Activated CD4-positive, alpha-beta memory T cell treated with anti-CD3 and anti-CD28 coated beads, Interleukin-2, amount 10 ng/mL, durations not matched to agents 7 days and 5 days (primary cell): Measurements from ENCODE around the gene JMJD1C. TPM values are rescaled to one million over a fixed set of nuclear protein-coding genes. Genes with fewer than 3 reads are reported as not detected.
A peak's percentile ranks its signal among the peaks of the same experiment; 100 is the strongest.

ENCODE experiments used
- CTCF ChIA-PET: fragments of 350-600 bp; sonication (Branson Sonifier 250); formaldehyde crosslinking; loops from one replicate; lab custom pipeline; 2021; ENCODE audit warnings: antibody characterized with exemption, inconsistent platforms; lab: Charles Lee
- POLR2A ChIA-PET: fragments of 350-600 bp; sonication (Branson Sonifier 250); formaldehyde crosslinking; loops from one replicate; lab custom pipeline; 2021; ENCODE audit warnings: antibody characterized with exemption; lab: Charles Lee
- DNase-seq: peaks from one replicate; pipeline ENCODE4 v3.0.0-alpha.2; 2020
- H3K27ac Mint-ChIP-seq: one replicate; pipeline ENCODE4 v1.8.0; 2021; ENCODE audit warnings: mild to moderate bottlenecking, mixed read lengths
- H3K27me3 Mint-ChIP-seq: one replicate; pipeline ENCODE4 v1.8.0; 2021; ENCODE audit warnings: mixed read lengths
- H3K36me3 Mint-ChIP-seq: one replicate; pipeline ENCODE4 v1.8.0; 2021; ENCODE audit warnings: low read depth, mixed read lengths
- H3K4me1 Mint-ChIP-seq: one replicate; pipeline ENCODE4 v1.8.0; 2021; ENCODE audit warnings: mixed read lengths
- H3K4me3 Mint-ChIP-seq: one replicate; pipeline ENCODE4 v1.8.0; 2021; ENCODE audit warnings: mild to moderate bottlenecking, mixed read lengths
- H3K9me3 Mint-ChIP-seq: one replicate; pipeline ENCODE4 v1.8.0; 2021; ENCODE audit warnings: mixed read lengths
- total RNA-seq, 2 experiments: library from RNA; stranded (reverse); gene quantifications; one replicate each; pipeline ENCODE4 v1.2.3, GENCODE V29; 2021

JMJD1C gene
- total RNA-seq, 2 experiments from 2014 or later: 65.6 to 66.8 TPM

DNA sequence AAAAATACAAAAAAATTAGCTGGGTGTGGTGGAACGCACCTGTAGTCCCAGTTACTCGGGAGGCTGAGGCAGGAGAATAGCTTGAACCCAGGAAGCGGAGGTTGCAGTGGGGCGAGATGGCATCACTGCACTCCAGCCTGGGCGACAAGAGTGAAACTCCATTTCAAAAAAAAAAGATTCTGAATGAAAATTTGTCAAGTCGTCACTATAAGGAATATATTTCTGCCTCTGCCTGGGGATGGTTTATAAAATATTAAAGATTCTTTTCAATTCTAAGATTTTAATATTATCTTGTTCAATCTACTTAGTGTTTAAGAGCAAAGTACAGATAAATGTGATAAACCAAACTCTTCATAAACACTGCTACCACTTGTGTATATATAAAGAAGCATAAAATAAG is 185.4 kb downstream of the JMJD1C start:
- Mint-ChIP-seq H3K4me1 (peaks cover 1% of the 10 kb centered on the region), H3K27ac (no peak overlapping the region), H3K27me3 (no peaks in the 10 kb centered on the region), H3K36me3 (peaks cover 2% of the 10 kb centered on the region), H3K4me3 (no peak overlapping the region), H3K9me3 (no peaks in the 10 kb centered on the region)
- ChIA-PET CTCF (no interaction called here), POLR2A (no interaction called here)
- no peak for DNase-seq

DNA sequence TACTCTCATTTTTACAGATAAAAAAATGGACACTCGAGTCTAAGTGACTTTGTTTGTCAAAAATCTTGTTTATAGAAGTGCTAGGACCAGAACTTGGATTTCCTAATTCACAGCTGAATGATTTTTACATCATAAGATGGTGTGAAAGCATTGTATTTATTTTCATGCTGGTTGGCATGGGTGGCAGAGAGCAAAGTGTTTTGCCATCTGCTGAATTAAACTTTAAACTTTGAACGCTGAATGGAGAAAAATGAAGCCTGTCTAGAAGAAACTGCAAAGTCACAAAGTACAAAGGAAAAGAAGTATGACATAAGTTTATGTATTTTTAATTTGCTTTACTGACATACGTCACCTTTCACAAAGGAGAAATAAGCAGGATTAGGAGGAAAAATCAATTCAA is 190.7 kb downstream of the JMJD1C start:
- H3K9me3 Mint-ChIP-seq: no peaks in the 10 kb centered on the region
- no peaks in the 10 kb centered on the region for H3K36me3 Mint-ChIP-seq
- H3K27me3 Mint-ChIP-seq: no peaks in the 10 kb centered on the region
- H3K4me3 Mint-ChIP-seq: no peak overlapping the region
- H3K4me1 Mint-ChIP-seq: peaks cover 23% of the 10 kb centered on the region
- ChIA-PET CTCF (interaction anchor here (0.9 to 1.7 kb wide), 2 partner anchors 10 to 108 kb away, joined by 3 to 4 read pairs; no protein-coding TSS in a partner anchor), POLR2A (interaction anchor here (1.2 kb wide), 1 partner anchor 34 kb away, joined by 3 read pairs; no protein-coding TSS in a partner anchor)
- no peak overlapping the region for H3K27ac Mint-ChIP-seq
- DNase-seq: no peak

DNA sequence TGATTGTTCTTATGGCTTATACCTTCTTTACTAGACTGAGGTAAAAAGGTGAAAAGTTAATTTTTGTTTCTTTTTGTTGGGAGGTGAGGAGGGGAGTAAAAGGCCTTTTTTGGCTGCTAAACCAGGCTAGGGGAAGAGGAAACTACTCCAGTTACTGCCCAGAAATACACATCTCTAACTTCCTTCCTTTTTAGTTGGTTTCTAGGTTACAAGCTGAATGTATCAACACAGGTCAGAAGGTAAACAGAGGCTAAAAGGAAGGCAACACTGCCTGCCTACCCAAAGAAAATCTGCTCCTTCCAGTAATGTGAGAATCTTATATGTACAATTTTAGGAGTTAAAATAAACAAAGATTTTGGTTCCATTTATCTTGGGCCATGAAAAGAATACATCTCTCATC is 192.2 kb downstream of the JMJD1C start:
- ChIA-PET CTCF (no interaction called here), POLR2A (no interaction called here)
- Mint-ChIP-seq H3K27ac (peak overlapping the region; percentile 75), H3K4me1 (peaks cover 25% of the 10 kb centered on the region), H3K36me3 (no peaks in the 10 kb centered on the region), H3K4me3 (no peak overlapping the region), H3K27me3 (no peaks in the 10 kb centered on the region), H3K9me3 (no peaks in the 10 kb centered on the region)
- DNase-seq: no peak

DNA sequence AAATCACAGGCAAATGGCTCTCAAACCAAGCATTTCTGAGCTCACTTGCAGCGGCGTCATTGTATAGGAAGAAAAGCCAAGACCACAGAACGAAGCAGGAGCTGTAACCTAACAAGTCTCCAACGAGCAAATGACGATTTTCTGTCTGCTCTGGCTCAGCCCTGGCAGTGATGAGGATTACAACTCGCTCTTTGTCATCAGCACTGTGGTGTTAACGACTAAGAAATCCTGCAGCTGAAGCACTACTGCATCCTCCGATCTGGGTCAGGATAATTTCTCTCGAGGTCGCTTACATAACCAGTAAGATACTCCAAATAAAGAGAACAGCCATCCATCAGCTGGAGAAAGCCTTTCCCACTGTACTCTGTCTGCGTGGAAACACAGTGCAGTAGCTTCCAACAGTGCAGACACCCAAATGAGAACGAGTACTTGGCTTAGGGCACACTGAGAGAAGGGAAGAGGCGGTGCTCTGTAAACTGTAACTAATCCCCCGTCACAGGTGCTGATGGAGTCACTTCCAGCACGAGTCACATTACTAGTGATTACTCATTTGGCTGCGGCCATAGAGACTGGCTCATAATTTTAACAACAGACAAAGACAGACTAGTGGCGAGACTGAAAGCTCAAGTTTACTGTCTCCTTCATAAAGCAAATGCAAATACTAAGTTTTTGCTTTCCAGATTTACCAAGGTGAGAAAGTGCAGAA is 196.8 kb downstream of the JMJD1C start:
- Mint-ChIP-seq H3K27me3 (no peaks in the 10 kb centered on the region), H3K4me1 (peaks cover 21% of the 10 kb centered on the region), H3K36me3 (peaks cover 12% of the 10 kb centered on the region), H3K4me3 (peak overlapping the region; percentile 93), H3K9me3 (no peaks in the 10 kb centered on the region), H3K27ac (peak overlapping the region; percentile 99)
- ChIA-PET CTCF (interaction anchor here (0.8 to 2.9 kb wide), 11 partner anchors 13 to 451 kb away, joined by 3 to 14 read pairs (median 7); no protein-coding TSS in a partner anchor), POLR2A (interaction anchor here (0.6 to 5.3 kb wide), 36 partner anchors 9 to 1369 kb away, joined by 3 to 58 read pairs (median 6); partner anchors contain the start of genes ADO, ARID5B, JMJD1C and NRBF2)
- peak; percentile 86 for DNase-seq

GRCh38 chr10:63268149-63268797 is 197.5 kb downstream of the JMJD1C start:
- H3K4me3 Mint-ChIP-seq: peak overlapping the region; percentile 93
- peaks cover 16% of the 10 kb centered on the region for H3K4me1 Mint-ChIP-seq
- no peaks in the 10 kb centered on the region for H3K9me3 Mint-ChIP-seq
- H3K36me3 Mint-ChIP-seq: peaks cover 13% of the 10 kb centered on the region
- no peak for DNase-seq
- H3K27me3 Mint-ChIP-seq: no peaks in the 10 kb centered on the region
- ChIA-PET POLR2A (interaction anchor here (0.6 to 5.3 kb wide), 31 partner anchors 9 to 1369 kb away, joined by 3 to 58 read pairs (median 10); partner anchors contain the start of genes ARID5B, JMJD1C, NRBF2 and REEP3), CTCF (interaction anchor here (0.8 to 2.9 kb wide), 8 partner anchors 12 to 361 kb away, joined by 3 to 14 read pairs (median 6); no protein-coding TSS in a partner anchor)
- peak overlapping the region; percentile 99 for H3K27ac Mint-ChIP-seq

DNA sequence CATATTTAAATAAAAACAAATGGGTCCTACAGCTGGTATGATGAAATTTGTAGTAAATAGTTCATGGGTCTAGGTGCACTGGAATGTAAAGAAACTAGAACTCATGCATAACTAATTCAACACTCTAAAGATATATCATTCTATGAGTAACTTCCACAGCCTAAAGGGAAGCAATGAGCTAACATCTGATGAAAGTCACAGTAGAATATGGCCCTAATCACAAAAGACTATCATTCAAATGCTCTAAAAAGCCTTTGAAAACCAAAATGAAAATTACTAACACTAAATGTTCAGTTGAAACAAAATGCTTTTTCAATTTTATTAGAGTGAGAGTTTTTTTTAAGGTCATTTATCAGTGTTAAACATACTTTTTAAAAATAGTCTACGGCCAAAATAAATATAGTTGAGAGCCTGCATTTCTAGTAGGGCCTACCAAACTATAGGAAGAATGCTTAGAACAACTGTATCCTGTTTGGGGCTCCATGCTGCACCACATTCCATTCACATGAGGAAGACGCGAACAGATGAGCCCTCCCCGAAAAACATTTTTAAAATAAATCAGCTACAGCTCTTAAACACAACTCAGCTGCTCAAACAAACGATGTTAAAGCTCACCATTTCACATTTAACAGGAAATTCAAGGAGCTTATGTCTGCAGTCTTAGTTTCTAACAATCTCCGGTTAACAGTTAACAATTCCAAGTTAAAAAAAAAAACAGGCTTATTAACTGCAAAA is 198.2 kb downstream of the JMJD1C start:
- Mint-ChIP-seq H3K36me3 (peaks cover 20% of the 10 kb centered on the region), H3K27ac (peak overlapping the region; percentile 99), H3K9me3 (no peaks in the 10 kb centered on the region), H3K27me3 (no peaks in the 10 kb centered on the region), H3K4me3 (peak overlapping the region; percentile 93), H3K4me1 (peaks cover 18% of the 10 kb centered on the region)
- no peak for DNase-seq
- ChIA-PET CTCF (interaction anchor here (0.9 to 2.9 kb wide), 8 partner anchors 12 to 453 kb away, joined by 3 to 14 read pairs (median 5); no protein-coding TSS in a partner anchor), POLR2A (interaction anchor here (0.5 to 5.3 kb wide), 21 partner anchors 10 to 1366 kb away, joined by 3 to 58 read pairs (median 12); partner anchors contain the start of genes ARID5B, JMJD1C, NRBF2 and REEP3)

GRCh38 chr10:63266391-63267316 is 199.1 kb downstream of the JMJD1C start:
- Mint-ChIP-seq H3K27me3 (no peaks in the 10 kb centered on the region), H3K4me1 (peaks cover 24% of the 10 kb centered on the region), H3K27ac (peak overlapping the region; percentile 99), H3K36me3 (peaks cover 26% of the 10 kb centered on the region), H3K4me3 (peak overlapping the region; percentile 93), H3K9me3 (no peaks in the 10 kb centered on the region)
- CTCF ChIA-PET: interaction anchor here (0.6 to 2.4 kb wide), 6 partner anchors 31 to 454 kb away, joined by 3 to 9 read pairs (median 4); no protein-coding TSS in a partner anchor
- POLR2A ChIA-PET: interaction anchor here (0.7 to 5.3 kb wide), 13 partner anchors 11 to 1216 kb away, joined by 3 to 58 read pairs (median 17); partner anchors contain the start of genes NRBF2 and REEP3
- DNase-seq: no peak

DNA sequence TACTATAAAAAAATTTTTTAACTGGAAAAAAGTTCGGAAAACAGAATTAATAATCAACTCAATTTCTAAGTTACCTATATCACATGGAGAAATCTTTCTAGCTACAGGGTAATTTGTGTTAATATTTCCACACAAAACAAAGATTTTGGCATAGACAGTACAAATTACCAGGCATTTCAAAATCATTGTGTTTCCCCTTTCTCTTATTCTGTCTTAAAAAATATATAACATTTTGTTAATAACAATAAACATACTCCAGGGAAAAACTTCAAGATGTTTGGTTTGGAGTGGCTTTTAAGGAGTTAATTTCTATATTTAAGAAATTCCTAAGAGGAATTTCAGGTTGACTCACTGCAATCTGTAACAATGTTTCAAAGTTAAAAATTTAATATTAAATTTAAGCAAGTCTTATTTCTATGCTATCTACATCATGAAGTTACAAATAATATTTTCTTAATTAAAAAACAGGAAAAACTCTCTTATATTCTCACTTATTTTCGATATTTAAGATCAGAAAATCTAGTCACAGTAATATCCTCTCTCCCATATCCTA is 200.0 kb downstream of the JMJD1C start:
- Mint-ChIP-seq H3K27ac (peak overlapping the region; percentile 99), H3K4me3 (peak overlapping the region; percentile 93), H3K27me3 (no peaks in the 10 kb centered on the region), H3K9me3 (no peaks in the 10 kb centered on the region), H3K4me1 (peaks cover 30% of the 10 kb centered on the region), H3K36me3 (peaks cover 35% of the 10 kb centered on the region)
- ChIA-PET POLR2A (interaction anchor here (1.0 to 5.3 kb wide), 10 partner anchors 10 to 1216 kb away, joined by 3 to 58 read pairs (median 14); partner anchors contain the start of genes JMJD1C, NRBF2 and REEP3), CTCF (interaction anchor here (1.0 to 1.9 kb wide), 4 partner anchors 30 to 454 kb away, joined by 3 to 6 read pairs (median 4); no protein-coding TSS in a partner anchor)
- no peak for DNase-seq

DNA sequence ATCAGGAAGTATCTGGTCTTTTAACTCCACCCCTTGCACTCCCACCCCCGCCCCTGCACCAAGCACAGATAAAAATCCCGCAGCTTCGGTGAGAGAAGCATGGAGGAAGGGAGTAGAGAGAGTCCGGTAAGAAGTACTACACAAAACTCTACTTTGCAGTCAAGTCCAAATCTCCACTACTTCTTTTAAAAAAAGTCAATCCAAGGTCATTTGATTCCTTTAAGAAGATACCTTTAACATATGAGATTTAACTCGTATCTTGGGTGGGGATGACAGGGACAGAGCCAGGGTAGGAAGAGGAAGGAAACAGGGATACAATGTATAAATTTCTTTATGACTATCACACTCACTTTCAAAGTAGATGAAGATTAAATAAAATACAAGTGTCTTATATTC is 200.6 kb downstream of the JMJD1C start:
- H3K27ac Mint-ChIP-seq: peak overlapping the region; percentile 79
- no peaks in the 10 kb centered on the region for H3K27me3 Mint-ChIP-seq
- peaks cover 28% of the 10 kb centered on the region for H3K4me1 Mint-ChIP-seq
- H3K9me3 Mint-ChIP-seq: no peaks in the 10 kb centered on the region
- peak; percentile 51 for DNase-seq
- ChIA-PET CTCF (interaction anchor here (1.0 to 1.9 kb wide), 3 partner anchors 98 to 455 kb away, joined by 3 to 6 read pairs (median 4); no protein-coding TSS in a partner anchor), POLR2A (interaction anchor here (0.7 to 5.3 kb wide), 10 partner anchors 10 to 1215 kb away, joined by 3 to 58 read pairs (median 8); partner anchors contain the start of genes JMJD1C, NRBF2 and REEP3)
- peak overlapping the region; percentile 93 for H3K4me3 Mint-ChIP-seq
- H3K36me3 Mint-ChIP-seq: peaks cover 38% of the 10 kb centered on the region

GRCh38 chr10:63264617-63265221 is 201.1 kb downstream of the JMJD1C start:
- H3K36me3 Mint-ChIP-seq: peaks cover 42% of the 10 kb centered on the region
- H3K4me1 Mint-ChIP-seq: peaks cover 32% of the 10 kb centered on the region
- DNase-seq: no peak
- H3K9me3 Mint-ChIP-seq: no peaks in the 10 kb centered on the region
- CTCF ChIA-PET: interaction anchor here (1.0 to 1.9 kb wide), 3 partner anchors 98 to 455 kb away, joined by 3 to 6 read pairs (median 4); no protein-coding TSS in a partner anchor
- POLR2A ChIA-PET: interaction anchor here (0.7 to 5.3 kb wide), 9 partner anchors 9 to 1215 kb away, joined by 3 to 58 read pairs (median 10); partner anchors contain the start of genes JMJD1C, NRBF2 and REEP3
- peak overlapping the region; percentile 79 for H3K27ac Mint-ChIP-seq
- no peaks in the 10 kb centered on the region for H3K27me3 Mint-ChIP-seq
- H3K4me3 Mint-ChIP-seq: peak overlapping the region; percentile 93
